HUES6 (cell line): ENCODE results near the gene PLCG2.

Experiments
- H3K27ac ChIP-seq: 2 replicates; pipeline ENCODE4 v1.7.0; 2013; ENCODE audit warnings: low read depth, mild to moderate bottlenecking, low read length, inconsistent platforms
- H3K27me3 ChIP-seq: 2 replicates; pipeline ENCODE4 v1.6.1; 2013; ENCODE audit warnings: low read length; ENCODE audit not compliant: control insufficient read depth, insufficient read depth
- H3K36me3 ChIP-seq: 2 replicates; pipeline ENCODE4 v1.6.1; 2013; ENCODE audit warnings: low read length; ENCODE audit not compliant: control insufficient read depth, insufficient read depth
- H3K4me1 ChIP-seq: 2 replicates; pipeline ENCODE4 v1.6.1; 2013; ENCODE audit warnings: low read length; ENCODE audit not compliant: control insufficient read depth, insufficient read depth
- H3K4me3 ChIP-seq: 2 replicates; pipeline ENCODE4 v1.5.1; 2013; ENCODE audit warnings: low read depth, low read length
- H3K9ac ChIP-seq: one replicate; pipeline ENCODE4 v1.6.1; 2013; ENCODE audit warnings: mild to moderate bottlenecking, low read length
- H3K9me3 ChIP-seq: 2 replicates; pipeline ENCODE4 v1.6.1; 2013; ENCODE audit warnings: low read depth, low read length; ENCODE audit not compliant: control insufficient read depth, insufficient read depth

PLCG2 gene

DNA sequence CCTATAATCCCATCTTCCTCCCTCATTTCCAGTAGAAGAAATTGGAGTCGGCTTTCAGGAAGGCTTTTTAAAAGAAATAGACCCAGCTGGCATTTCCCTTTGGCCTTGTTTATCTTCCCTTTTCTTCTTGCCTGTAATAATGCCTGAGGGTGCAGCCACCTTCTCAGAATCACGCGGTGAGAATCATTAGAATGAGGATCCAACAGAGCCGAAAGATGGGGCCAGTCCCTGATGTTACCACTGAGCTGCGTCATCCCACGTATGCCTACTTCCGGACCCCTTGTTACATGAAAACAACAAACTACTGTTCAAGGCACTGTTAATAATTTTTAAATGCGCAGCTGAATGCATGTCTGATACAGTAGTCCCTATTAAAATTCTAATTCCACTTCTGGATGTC, 208.0 kb downstream of the PLCG2 start:
- Histone ChIP-seq H3K27ac (no peak overlapping the region), H3K27me3 (no peaks in the 10 kb centered on the region), H3K36me3 (no peaks in the 10 kb centered on the region), H3K4me1 (peaks cover 4% of the 10 kb centered on the region; the same call in 1 of the 2 replicates), H3K9me3 (no peaks in the 10 kb centered on the region), H3K4me3 (no peak overlapping the region), H3K9ac (no peak overlapping the region)

DNA sequence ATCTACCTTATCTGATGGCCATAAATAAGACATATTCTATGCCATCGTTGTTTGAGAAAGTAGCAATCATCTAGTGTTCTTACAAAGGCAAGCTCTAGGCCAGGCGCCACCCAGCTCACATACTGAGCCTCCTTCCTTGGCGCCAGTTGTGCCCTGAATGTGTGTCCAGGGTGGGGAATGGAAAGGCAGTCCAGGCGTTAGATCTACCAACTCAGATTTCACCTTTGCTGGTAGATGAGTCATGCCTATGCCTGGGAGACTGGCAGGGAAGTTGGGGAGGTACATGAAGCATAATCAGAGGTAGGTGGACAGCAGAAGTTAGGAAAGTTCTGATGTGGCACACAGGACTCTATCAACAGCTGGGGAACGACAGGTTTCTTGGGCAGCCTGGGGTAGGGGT, 208.6 kb downstream of the PLCG2 start:
- no peak overlapping the region for H3K27ac ChIP-seq
- H3K9me3 ChIP-seq, result no peaks in the 10 kb centered on the region
- no peak overlapping the region for H3K9ac ChIP-seq
- no peaks in the 10 kb centered on the region for H3K27me3 ChIP-seq
- no peak overlapping the region for H3K4me3 ChIP-seq
- H3K4me1 ChIP-seq, result peaks cover 4% of the 10 kb centered on the region; the same call in 1 of the 2 replicates
- H3K36me3 ChIP-seq, result no peaks in the 10 kb centered on the region

GRCh38 chr16:81992859-81993258, 213.8 kb downstream of the PLCG2 start:
- Histone ChIP-seq H3K27me3 (no peaks in the 10 kb centered on the region), H3K4me3 (no peak overlapping the region), H3K9me3 (no peaks in the 10 kb centered on the region), H3K36me3 (no peaks in the 10 kb centered on the region), H3K4me1 (peaks cover 15% of the 10 kb centered on the region), H3K27ac (no peak overlapping the region), H3K9ac (no peak overlapping the region)

DNA sequence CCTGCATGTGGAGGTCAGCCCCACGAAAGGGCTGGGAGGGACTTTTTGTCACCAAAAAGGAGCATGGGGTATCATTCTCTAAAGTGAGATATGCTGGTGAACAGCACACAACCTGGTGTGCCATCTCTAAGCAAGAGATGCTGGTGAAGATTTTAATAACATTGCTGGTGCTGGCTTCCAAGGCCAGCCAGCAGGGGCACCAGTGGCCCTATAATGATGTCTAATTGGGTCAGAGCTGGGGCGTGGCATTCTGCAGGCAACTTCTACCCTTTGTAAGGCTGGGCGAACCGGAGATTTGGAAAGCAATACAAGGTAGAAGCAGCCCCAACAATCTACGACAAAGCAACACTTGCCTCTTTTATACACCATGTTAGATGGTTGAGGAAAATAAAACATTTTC, 215.4 kb downstream of the PLCG2 start:
- Histone ChIP-seq H3K36me3 (no peaks in the 10 kb centered on the region), H3K4me1 (peaks cover 15% of the 10 kb centered on the region), H3K4me3 (no peak overlapping the region), H3K27me3 (no peaks in the 10 kb centered on the region), H3K9me3 (no peaks in the 10 kb centered on the region), H3K9ac (no peak overlapping the region), H3K27ac (no peak overlapping the region)

DNA sequence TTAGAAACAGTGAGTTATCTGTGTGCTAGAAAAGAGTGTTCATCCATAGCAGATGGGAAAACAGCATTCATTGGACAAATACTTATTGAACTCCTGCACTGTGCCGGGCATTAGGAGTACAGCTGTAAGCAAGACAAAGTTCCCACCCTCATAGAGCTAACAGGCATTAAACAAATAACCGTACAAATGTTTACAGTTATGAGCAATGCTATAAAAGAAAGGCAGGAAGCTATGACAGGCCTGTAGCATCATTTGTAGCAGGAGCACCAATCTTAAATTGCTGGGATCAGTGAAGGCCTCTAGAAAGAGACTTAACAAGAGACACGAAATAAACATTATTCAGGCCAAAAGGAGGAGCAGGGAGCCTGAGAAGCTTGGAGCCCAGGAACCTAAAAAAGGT, 216.6 kb downstream of the PLCG2 start:
- Histone ChIP-seq H3K9me3 (no peaks in the 10 kb centered on the region), H3K27ac (no peak overlapping the region)

GRCh38 chr16:81996664-81997509, 217.8 kb downstream of the PLCG2 start:
- no peaks in the 10 kb centered on the region for H3K9me3 ChIP-seq
- no peaks in the 10 kb centered on the region for H3K36me3 ChIP-seq
- no peaks in the 10 kb centered on the region for H3K27me3 ChIP-seq
- peaks cover 10% of the 10 kb centered on the region for H3K4me1 ChIP-seq
- no peak overlapping the region for H3K27ac ChIP-seq
- H3K9ac ChIP-seq, result no peak overlapping the region
- H3K4me3 ChIP-seq, result no peak overlapping the region

More for the DNA sequence above, 216.6 kb downstream of the PLCG2 start:
- no peak overlapping the region for H3K4me3 ChIP-seq
- no peaks in the 10 kb centered on the region for H3K27me3 ChIP-seq
- no peaks in the 10 kb centered on the region for H3K36me3 ChIP-seq
- no peak overlapping the region for H3K9ac ChIP-seq
- H3K4me1 ChIP-seq, result peaks cover 12% of the 10 kb centered on the region

- H3K4me1 ChIP-seq, result peaks cover 10% of the 10 kb centered on the region
- H3K9me3 ChIP-seq, result no peaks in the 10 kb centered on the region
- H3K27me3 ChIP-seq, result no peaks in the 10 kb centered on the region
- no peak overlapping the region for H3K9ac ChIP-seq
- no peaks in the 10 kb centered on the region for H3K36me3 ChIP-seq
- no peak overlapping the region for H3K27ac ChIP-seq
- no peak overlapping the region for H3K4me3 ChIP-seq
Measured at GRCh38 chr16:81997738-81998137, 218.6 kb downstream of the PLCG2 start.

- H3K4me3 ChIP-seq, result no peak overlapping the region
- H3K36me3 ChIP-seq, result no peaks in the 10 kb centered on the region
- H3K4me1 ChIP-seq, result no peaks in the 10 kb centered on the region; the same call in 1 of the 2 replicates
- H3K9me3 ChIP-seq, result peaks cover 6% of the 10 kb centered on the region; the same call in 1 of the 2 replicates
- H3K9ac ChIP-seq, result no peak overlapping the region
- H3K27ac ChIP-seq, result no peak overlapping the region
- no peaks in the 10 kb centered on the region for H3K27me3 ChIP-seq
Measured at GRCh38 chr16:82002831-82003230, 223.7 kb downstream of the PLCG2 start.

- no peaks in the 10 kb centered on the region for H3K27me3 ChIP-seq
- no peak overlapping the region for H3K27ac ChIP-seq
- H3K9me3 ChIP-seq, result peaks cover 22% of the 10 kb centered on the region
- H3K9ac ChIP-seq, result no peak overlapping the region
- no peak overlapping the region for H3K4me3 ChIP-seq
- H3K4me1 ChIP-seq, result no peaks in the 10 kb centered on the region; the same call in 1 of the 2 replicates
- no peaks in the 10 kb centered on the region for H3K36me3 ChIP-seq
Measured at GRCh38 chr16:82004601-82005000, 225.5 kb downstream of the PLCG2 start.

DNA sequence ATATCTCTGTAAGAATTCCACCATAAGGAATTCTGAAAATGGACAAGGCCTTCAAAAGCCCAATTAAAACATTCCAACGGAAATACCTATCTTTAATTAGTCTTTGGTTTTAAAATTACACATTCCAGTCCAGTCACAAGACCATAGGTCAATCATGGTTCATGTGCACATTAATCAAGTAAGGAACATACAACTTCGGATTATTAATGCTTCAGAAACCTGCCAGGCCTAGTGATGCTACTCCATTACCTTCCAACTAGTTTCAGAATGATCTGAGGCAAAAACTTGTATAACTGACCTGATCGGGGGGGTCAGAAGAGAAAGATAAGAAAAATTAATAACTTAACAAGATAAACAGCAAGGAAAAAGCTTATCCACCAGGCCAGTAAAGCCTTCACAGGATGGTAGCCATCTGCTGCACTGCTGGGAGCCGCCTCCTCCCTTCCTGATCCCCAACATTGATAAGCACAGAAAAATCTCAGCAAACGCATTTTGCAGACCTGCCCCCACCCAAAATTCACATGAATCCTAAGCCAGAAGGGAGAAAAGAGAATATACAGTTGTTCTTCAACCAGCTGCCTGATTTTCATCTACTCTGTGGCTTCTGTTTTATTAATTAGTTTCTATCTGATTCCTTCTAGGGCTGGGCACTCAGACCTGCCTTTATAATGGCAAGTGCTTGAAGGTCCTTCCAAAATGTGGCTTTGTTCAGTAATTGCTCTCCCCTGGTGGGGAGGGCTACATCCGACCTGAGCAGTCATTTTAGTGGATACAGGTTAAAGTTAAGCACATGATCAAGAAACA, 226.1 kb downstream of the PLCG2 start:
- peaks cover 27% of the 10 kb centered on the region for H3K9me3 ChIP-seq
- no peaks in the 10 kb centered on the region for H3K27me3 ChIP-seq
- no peak overlapping the region for H3K27ac ChIP-seq
- no peak overlapping the region for H3K9ac ChIP-seq
- H3K4me1 ChIP-seq, result no peaks in the 10 kb centered on the region; the same call in 1 of the 2 replicates
- H3K4me3 ChIP-seq, result no peak overlapping the region
- H3K36me3 ChIP-seq, result no peaks in the 10 kb centered on the region

- H3K27me3 ChIP-seq, result no peaks in the 10 kb centered on the region
- H3K4me3 ChIP-seq, result no peak overlapping the region
- H3K4me1 ChIP-seq, result no peaks in the 10 kb centered on the region; the same call in 1 of the 2 replicates
- peaks cover 32% of the 10 kb centered on the region for H3K9me3 ChIP-seq
- H3K27ac ChIP-seq, result no peak overlapping the region
- H3K9ac ChIP-seq, result no peak overlapping the region
- H3K36me3 ChIP-seq, result no peaks in the 10 kb centered on the region
Measured at GRCh38 chr16:82006036-82006435, 226.9 kb downstream of the PLCG2 start.
